Measurements from ENCODE around the gene TLR9.

TLR9 gene

GRCh38 chr3:52246264-52246620, 20.8 kb upstream of the TLR9 start:
- FAIRE-seq: no peak

- FAIRE-seq: no peak
Measured at GRCh38 chr3:52245322-52246263, 20.1 kb upstream of the TLR9 start, which contains the start of gene PPM1M. Gene PPM1M, plus strand, starts transcription at chr3:52245759. Its CDS starts 66 bp downstream, at chr3:52245825.

- FAIRE-seq: no peak
Measured at GRCh38 chr3:52243791-52244628, 18.6 kb upstream of the TLR9 start.

GRCh38 chr3:52242039-52242438, 16.6 kb upstream of the TLR9 start:
- no peak for FAIRE-seq

- no peak for FAIRE-seq
Measured at GRCh38 chr3:52240886-52241370, 15.5 kb upstream of the TLR9 start.

GRCh38 chr3:52240059-52240885, 14.8 kb upstream of the TLR9 start:
- no peak for FAIRE-seq

GRCh38 chr3:52238761-52239701, 13.6 kb upstream of the TLR9 start, which contains the start of gene TWF2:
Gene TWF2, minus strand, starts transcription at chr3:52239158. Its CDS starts 142 bp downstream, at chr3:52239016.
- no peak for FAIRE-seq

- no peak for FAIRE-seq
Measured at GRCh38 chr3:52238193-52238760, 12.8 kb upstream of the TLR9 start.

GRCh38 chr3:52237657-52238172, 12.3 kb upstream of the TLR9 start:
- FAIRE-seq: no peak

- no peak for FAIRE-seq
Measured at GRCh38 chr3:52237006-52237656, 11.7 kb upstream of the TLR9 start.

GRCh38 chr3:52236424-52236886, 11.0 kb upstream of the TLR9 start:
- no peak for FAIRE-seq

- no peak for FAIRE-seq
Measured at GRCh38 chr3:52234516-52235447, 9.3 kb upstream of the TLR9 start.

- no peak for FAIRE-seq
Measured at GRCh38 chr3:52233968-52234367, 8.5 kb upstream of the TLR9 start.

GRCh38 chr3:52233108-52233591, 7.7 kb upstream of the TLR9 start:
- FAIRE-seq: no peak

- no peak for FAIRE-seq
Measured at GRCh38 chr3:52232279-52233107, 7.0 kb upstream of the TLR9 start.

GRCh38 chr3:52231502-52232278, 6.2 kb upstream of the TLR9 start:
- no peak for FAIRE-seq
